Keratinocyte (primary cell): ENCODE data around the gene KRCC1.

Source experiments
- CTCF ChIP-seq, 3 experiments: IDR thresholded peaks in 1 of 3; conservative IDR thresholded peaks in 1 of 3; optimal IDR thresholded peaks in 1 of 3; 2 replicates in 2 of 3; 3 replicates in 1 of 3; pipeline versions ENCODE3 to v1.5.1; 2011; ENCODE audit warnings: low read length in 3 of 3, mild to moderate bottlenecking in 3 of 3, moderate library complexity in 2 of 3, control low read depth in 1 of 3, inconsistent platforms in 1 of 3; ENCODE audit not compliant: insufficient read depth in 2 of 3; ENCODE audit errors: extremely low read depth in 1 of 3
- EZH2 ChIP-seq: IDR thresholded peaks from one replicate; pipeline ENCODE4 v1.6.1; 2012; ENCODE audit warnings: inconsistent platforms, mild to moderate bottlenecking, low read length, moderate library complexity

GRCh38 chr2:88027697-88028389 lies 27.7 kb downstream of the KRCC1 start:
- TF ChIP-seq CTCF (optimal IDR thresholded peaks at IDR 0.05 in 1 of 3, IDR thresholded peaks at IDR 0.05 in 1 of 3, conservative IDR thresholded peaks at IDR 0.05 in 1 of 3; ENCODE audit: extremely low read depth in 1 of 3, insufficient read depth in 2 of 3, low read length in 3 of 3): no peak
- TF ChIP-seq EZH2: no peak
